ENCODE results near the gene IGFN1.

GRCh38 chr1:201206176-201206575 is 15.6 kb downstream of the IGFN1 start:
- TF ChIP-seq CTCF (conservative IDR thresholded peaks at IDR 0.05; ENCODE audit: low read depth, low read length) (no peak), EZH2 (IDR thresholded peaks at IDR 0.05; ENCODE audit: low read length, unreplicated experiment) (no peak), EZH2phosphoT487 (IDR thresholded peaks at IDR 0.05; ENCODE audit: borderline replicate concordance, low read length) (no peak)
